ENCODE data around the gene NAA25.
A peak's percentile ranks its signal among the peaks of the same experiment; 100 is the strongest.
"Not testable (repeated sequence)": the region's sequence is repeated elsewhere in the genome, so short reads cannot be mapped to it uniquely, and the experiment has no call there.

Gene NAA25

GRCh38 chr12:112061137-112061536 is 47.4 kb downstream of the NAA25 start:
- no peak for DNase-seq (ENCODE audit: low read depth in 2 of 2)

GRCh38 chr12:112049351-112049750 is 59.2 kb downstream of the NAA25 start:
- DNase-seq (ENCODE audit: low read depth in 2 of 2): no peak

GRCh38 chr12:112046003-112046402 is 62.6 kb downstream of the NAA25 start:
- no peak for DNase-seq (ENCODE audit: low read depth in 2 of 2)

- DNase-seq (ENCODE audit: low read depth in 2 of 2): not testable (repeated sequence)
These were observed 72.0 kb downstream of the NAA25 start for GRCh38 chr12:112036614-112037013.

- no peak for DNase-seq (ENCODE audit: low read depth in 2 of 2)
These were observed 73.3 kb downstream of the NAA25 start for GRCh38 chr12:112035219-112035785.

- no peak for DNase-seq (ENCODE audit: low read depth in 2 of 2)
These were observed 76.3 kb downstream of the NAA25 start for GRCh38 chr12:112032292-112032691.

- DNase-seq (ENCODE audit: low read depth in 2 of 2): no peak
These were observed 77.1 kb downstream of the NAA25 start for GRCh38 chr12:112031472-112031871.

- DNase-seq (ENCODE audit: low read depth in 2 of 2): no peak
These were observed 79.3 kb downstream of the NAA25 start for GRCh38 chr12:112029301-112029700.

- DNase-seq (ENCODE audit: low read depth in 2 of 2): no peak
These were observed 82.7 kb downstream of the NAA25 start for GRCh38 chr12:112025808-112026375.

- no peak for DNase-seq (ENCODE audit: low read depth in 2 of 2)
These were observed 84.7 kb downstream of the NAA25 start for GRCh38 chr12:112023759-112024396.

GRCh38 chr12:112022241-112023016 is 86.2 kb downstream of the NAA25 start:
- no peak for DNase-seq (ENCODE audit: low read depth in 2 of 2)

- no peak for DNase-seq (ENCODE audit: low read depth in 2 of 2)
These were observed 87.6 kb downstream of the NAA25 start for GRCh38 chr12:112020947-112021457.

- no peak for DNase-seq (ENCODE audit: low read depth in 2 of 2)
These were observed 89.9 kb downstream of the NAA25 start for GRCh38 chr12:112018571-112019237.

GRCh38 chr12:112017041-112017440 is 91.5 kb downstream of the NAA25 start:
- no peak for DNase-seq (ENCODE audit: low read depth in 2 of 2)

- no peak for DNase-seq (ENCODE audit: low read depth in 2 of 2)
These were observed 92.6 kb downstream of the NAA25 start for GRCh38 chr12:112015938-112016337.

- peak; percentile 55 to 58 for DNase-seq (ENCODE audit: low read depth in 2 of 2)
These were observed 94.8 kb downstream of the NAA25 start for GRCh38 chr12:112013601-112014402.

GRCh38 chr12:112012775-112013600 is 95.6 kb downstream of the NAA25 start, which contains the start of the genes ERP29 and TMEM116:
Gene ERP29 (plus strand): TSS chr12:112013426. CDS start chr12:112013466, 40 bp downstream.
Gene TMEM116 (minus strand): TSS chr12:112013165. CDS start chr12:112005270, 7,895 bp downstream.
- peak; percentile 100 for DNase-seq (ENCODE audit: low read depth in 2 of 2)

- no peak for DNase-seq (ENCODE audit: low read depth in 2 of 2)
These were observed 96.9 kb downstream of the NAA25 start for GRCh38 chr12:112011685-112012084.

GRCh38 chr12:112010415-112011344 is 97.9 kb downstream of the NAA25 start:
- DNase-seq (ENCODE audit: low read depth in 2 of 2): no peak

Measured in stimulated activated CD8-positive, alpha-beta memory T cell treated with anti-CD3 and anti-CD28 coated beads, Interleukin-7, amount 100 ng/mL, for 4 hours (primary cell).